Activated naive CD4-positive, alpha-beta T cell treated with Interleukin-2 at 50 U/mL for 16 hours (primary cell): Measurements from ENCODE around the gene LAIR1.
"Not testable (repeated sequence)": the region's sequence is repeated elsewhere in the genome, so short reads cannot be mapped to it uniquely, and the experiment has no call there.

ENCODE experiments used
- DNase-seq: peaks from one replicate; pipeline ENCODE4 v3.0.0-alpha.2; 2020

The LAIR1 gene

DNA sequence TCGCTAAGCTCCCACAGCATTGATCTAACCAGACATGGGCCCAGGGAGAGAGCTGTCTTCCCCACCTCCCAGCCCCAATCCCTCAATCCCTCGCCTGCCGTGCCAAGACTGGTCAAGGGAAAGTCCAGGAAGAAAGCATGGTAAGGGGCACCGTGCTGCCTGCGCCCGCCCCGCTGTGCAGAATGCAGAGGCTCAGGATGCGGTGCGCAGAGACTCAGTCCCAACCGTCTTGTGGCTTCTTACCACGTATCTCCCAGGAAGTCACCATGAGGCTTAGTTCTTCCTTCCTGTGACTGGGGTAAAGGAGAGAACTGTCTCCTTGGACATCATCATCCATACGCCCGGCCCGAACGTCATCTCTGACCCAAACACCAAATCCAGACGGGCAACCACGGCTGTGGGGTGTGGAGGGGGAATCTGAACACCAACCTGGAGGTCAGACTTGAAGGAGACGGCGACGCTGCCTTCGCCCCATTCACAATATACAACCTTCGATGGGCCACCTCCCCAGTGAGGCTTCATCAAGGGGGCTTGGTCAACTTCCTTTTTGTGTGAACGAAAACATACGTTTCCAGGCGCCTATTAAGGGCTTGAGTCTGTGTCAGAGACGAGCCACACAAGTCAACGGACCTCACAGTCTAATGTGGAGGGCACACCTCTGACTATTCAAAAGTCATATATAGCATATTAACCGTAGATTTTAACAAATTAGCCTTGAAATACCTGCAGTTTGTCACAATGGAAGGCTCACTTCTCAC lies 10.6 kb upstream of the LAIR1 start:
- not testable (repeated sequence) for DNase-seq

- DNase-seq: no peak
Measured at GRCh38 chr19:54373781-54374631, 9.3 kb upstream of the LAIR1 start.

DNA sequence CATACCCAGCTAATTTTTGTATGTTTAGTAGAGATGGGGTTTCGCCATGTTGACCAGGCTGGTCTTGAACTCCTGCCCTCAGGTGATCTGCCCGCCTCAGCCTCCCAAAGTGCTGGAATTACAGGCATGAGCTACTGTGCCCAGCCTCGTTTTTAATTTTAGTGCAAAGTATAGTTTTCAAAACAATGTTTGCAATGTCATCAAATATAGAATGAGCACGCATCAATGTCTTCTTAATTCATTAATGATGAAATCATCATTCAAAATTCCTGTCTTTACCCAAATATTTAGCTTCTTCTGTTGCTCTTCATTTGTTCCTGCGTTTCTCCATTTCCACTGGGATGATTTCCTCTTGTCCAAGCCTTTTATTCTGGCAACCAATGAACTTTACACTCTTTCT lies 6.7 kb upstream of the LAIR1 start:
- DNase-seq: not testable (repeated sequence)

DNA sequence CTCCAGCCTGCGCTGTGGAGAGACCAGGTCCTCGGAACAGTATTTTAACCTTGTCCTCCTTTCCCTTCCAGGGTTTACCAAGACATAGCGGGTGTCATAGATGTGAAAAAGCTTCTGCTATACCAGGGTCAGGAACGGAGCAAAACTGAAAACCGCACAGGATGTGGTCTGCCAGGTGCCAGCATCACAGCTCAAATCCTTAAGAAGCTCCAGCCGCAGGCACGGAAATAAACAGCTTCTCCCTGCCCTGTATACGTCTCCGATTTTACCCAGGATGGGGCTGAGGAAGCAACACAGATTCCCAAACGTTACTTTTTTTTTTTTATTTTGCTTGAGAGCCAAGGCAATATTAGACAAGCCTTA lies 5.7 kb upstream of the LAIR1 start:
- peak; percentile 59 for DNase-seq

- DNase-seq: not testable (repeated sequence)
Measured at GRCh38 chr19:54369688-54370433, 5.1 kb upstream of the LAIR1 start.

- no peak for DNase-seq
Measured at GRCh38 chr19:54369082-54369687, 4.5 kb upstream of the LAIR1 start.

- DNase-seq: no peak
Measured at GRCh38 chr19:54366811-54367210, 2.1 kb upstream of the LAIR1 start.

- not testable (repeated sequence) for DNase-seq
Measured at GRCh38 chr19:54365798-54366197, 1.1 kb upstream of the LAIR1 start.

DNA sequence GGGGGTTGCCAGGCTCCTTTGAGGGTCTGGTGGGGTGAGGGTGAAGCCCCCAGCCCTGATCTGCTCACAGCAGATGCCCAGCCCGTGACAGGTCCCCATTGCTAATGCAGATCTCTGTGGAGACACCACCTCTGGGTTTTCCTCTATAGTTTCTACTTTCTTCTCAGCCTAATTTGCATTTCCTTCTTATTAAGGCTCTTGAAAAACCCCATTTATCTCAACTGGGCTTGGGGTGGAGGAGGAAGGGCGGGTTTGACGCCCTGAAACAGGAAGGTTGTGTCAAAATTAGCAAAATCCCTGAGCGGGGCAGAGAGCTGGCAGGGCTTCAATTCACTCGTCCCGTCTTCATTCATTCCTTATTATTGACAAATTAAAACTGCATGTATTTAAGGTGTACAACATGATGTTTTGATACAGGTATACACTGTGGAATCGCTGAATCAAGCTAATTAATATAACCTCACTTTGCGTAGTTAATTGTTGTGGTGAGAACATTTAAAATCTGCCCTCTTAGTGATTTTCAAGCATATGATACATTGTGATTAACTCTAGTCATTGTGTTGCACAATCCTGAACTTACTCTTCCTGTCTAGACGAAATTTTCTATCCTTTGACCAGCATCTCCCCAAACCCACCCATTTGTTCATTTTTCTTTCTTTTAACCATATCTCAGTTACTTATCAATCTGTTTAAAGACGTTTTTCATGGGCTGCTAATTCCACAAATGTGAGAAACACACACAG lies 2.9 kb downstream of the LAIR1 start:
- not testable (repeated sequence) for DNase-seq

- peak; percentile 72 for DNase-seq
Measured at GRCh38 chr19:54359149-54359820, 5.4 kb downstream of the LAIR1 start.

DNA sequence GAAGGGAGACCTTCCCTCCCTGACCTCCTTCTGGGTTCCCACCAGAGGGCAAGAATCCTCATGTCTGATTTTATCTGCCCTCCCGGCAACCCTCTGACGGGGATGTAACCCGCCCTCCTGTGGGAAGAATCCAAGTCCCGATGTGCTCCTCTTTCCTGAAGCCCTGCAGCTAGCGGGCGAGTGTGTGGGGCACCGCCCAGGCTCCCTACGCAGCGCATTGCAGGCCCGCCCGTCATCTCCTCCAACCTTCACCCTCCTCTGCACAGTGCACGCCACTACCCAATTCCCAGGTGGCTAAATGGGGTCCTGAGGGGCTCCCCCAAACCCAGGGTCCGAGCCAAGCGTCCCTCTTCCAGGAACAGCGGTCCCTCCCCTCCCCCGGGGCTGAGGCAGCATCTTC lies 7.3 kb downstream of the LAIR1 start:
- no peak for DNase-seq

DNA sequence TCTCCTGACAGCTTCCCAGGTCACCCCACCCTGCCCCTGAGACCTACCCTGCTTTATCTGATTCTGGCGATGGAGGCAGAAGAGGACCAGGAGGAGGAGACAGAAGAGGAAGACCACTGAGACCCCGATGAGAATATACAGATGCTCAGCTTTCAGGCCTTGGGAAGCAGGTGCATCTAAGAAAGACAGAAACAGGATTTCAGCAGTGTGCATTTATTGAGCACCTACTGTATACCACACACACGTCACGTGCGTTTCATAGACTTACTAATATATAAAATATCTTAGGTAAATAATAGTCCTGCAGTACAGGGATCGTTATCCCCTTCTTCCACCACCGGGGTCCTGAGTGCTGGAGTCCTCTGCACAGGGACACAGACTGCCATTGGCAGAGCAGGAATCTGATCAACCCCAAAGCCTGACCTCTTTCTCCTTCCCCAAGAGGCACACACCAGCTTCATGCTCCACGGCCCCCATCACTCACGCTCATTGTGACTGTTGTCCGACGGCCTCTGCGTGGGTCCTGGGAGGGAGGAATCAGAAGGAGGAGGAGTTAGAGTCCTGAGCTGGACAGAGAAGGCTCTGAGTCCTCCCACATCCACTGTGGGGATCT lies 8.2 kb downstream of the LAIR1 start:
- no peak for DNase-seq

DNA sequence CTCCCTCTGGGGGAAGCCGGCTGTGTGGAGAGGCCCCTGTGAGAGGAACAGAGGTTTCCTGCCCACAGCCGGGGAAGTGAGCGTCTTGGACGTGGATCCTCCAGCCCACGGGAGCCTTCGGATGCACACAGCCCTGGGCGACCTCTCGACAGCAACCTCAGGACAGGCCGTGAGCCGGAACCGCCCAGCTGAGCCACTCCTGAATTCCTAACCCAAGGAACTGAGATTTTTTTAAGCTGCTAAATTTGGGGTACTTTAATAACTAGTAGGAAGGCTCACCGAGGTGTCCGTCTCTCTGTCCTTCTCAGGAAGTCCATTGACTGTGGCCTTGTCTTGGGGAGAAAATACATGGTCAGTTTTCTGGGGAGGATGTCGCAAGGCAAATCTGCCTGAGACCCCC lies 9.1 kb downstream of the LAIR1 start:
- DNase-seq: no peak

- no peak for DNase-seq
Measured at GRCh38 chr19:54354761-54355160, 10.0 kb downstream of the LAIR1 start.

GRCh38 chr19:54352546-54352945 lies 12.2 kb downstream of the LAIR1 start:
- DNase-seq: no peak

DNA sequence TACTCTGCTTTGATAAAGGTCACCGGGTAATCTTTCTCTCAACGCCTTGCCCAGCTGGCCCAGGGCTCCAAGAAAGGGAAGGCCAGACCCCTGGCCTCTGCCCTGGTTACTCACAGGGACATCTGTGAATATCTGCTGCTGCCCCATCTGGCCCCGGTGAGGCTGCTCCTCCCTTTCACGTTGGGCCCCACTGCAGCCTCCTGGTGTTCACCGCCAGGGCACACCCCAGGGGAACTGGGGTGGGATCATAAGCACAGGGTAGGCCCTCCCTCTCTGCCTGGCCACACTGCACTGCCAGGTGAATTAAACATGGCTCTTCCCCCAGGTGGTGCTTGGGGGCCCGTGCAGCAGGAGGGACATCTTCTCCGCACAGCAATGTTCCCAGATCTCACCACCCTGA lies 12.7 kb downstream of the LAIR1 start:
- no peak for DNase-seq

GRCh38 chr19:54351474-54351873 lies 13.3 kb downstream of the LAIR1 start:
- DNase-seq: no peak

DNA sequence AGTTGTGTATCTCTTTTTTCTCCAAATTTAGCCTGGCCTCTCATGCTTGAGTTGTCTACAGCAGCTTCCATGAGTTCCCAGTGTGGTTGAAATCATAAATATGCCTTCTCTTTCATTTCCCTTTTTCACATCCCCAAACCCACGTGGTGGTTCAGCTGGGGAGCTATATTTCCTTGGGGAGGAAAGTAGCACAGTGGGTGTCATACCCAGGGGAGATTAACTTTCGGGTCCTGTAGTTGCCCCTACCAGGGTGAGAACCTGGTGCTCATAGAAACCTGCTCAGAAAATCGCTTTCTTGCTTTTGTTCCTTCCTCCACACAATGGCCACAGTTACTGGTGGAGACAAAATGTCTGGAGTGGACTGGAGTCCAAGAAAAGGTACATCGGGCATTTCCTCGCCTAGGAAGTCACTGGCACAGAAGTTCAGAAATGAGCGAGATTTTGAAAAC lies 18.8 kb downstream of the LAIR1 start:
- no peak for DNase-seq

DNA sequence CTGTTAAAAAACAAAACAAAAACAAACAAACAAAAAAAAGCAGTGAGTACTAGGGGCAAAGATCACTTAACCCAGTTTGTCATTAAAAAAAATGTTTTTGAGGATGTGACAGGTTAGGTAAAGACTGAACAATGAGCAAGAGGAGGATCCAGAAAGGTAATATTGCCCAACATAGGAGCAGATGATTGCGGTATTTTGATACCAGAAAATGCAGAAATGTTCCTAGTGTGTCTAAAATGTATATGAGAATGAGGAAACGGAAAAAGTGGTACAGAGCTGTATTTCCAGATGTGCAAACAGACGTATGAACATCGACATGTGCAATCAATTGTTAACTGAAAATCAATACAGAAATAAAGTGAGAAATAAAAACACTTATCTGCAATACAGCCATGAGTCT lies 20.9 kb downstream of the LAIR1 start:
- no peak for DNase-seq

DNA sequence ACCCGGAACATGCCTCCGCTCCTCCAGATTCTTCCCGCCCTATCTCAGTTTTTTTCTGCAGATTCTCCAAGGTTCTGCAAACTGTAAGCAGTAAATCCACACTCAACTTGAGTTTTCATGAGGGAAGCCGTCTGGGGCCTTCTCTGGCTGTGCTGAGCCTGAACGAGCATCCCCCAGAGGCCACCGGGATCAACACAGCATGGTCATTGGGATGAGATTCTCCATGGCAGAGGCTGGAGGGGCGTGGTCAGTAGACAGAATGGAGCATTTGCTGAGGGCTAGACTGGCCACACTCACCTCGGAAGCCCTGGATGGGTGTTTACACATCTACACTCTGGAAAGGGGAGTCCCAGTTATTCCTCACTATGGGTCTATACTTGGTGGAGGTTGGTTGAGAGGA lies 23.4 kb downstream of the LAIR1 start:
- no peak for DNase-seq

DNA sequence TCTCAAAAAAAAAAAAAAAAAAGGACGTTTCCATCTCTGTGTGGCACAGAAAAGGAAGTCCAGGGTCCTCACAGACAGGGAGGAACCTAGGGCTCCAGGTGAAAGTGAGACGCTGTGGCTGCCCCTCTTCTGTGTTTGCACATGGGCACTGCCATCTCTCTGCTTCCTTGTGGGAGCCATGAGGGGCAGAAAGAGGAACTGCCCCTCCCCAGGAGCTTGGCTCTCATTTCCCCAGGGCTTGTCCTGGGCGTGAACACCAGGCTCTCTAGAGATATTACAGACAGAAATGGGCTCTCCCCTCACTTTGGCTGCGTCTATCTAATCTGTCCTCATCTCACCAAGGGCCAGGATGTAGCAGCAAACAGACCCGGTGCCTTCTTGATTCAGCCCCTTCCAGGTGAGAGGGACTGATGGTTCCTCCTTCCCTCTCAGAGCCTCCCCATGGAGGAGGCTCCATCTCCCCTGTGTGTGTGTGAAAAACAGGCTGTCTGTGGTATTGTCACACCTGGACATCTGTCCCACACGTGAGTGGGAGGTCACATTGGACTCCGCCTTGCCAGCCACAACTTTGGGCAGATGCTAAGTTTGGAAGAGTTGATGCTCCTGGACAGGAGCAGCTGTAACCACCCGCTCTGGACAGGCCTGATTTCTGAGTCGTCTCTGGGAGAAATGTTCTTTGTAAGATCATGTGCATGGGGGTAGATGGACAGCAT lies 24.9 kb downstream of the LAIR1 start:
- no peak for DNase-seq
